ENCODE results near the gene DOCK2. TPM values are rescaled to one million over a fixed set of nuclear protein-coding genes. Genes with fewer than 3 reads are reported as not detected.

The DOCK2 gene
- total RNA-seq, 6 donors from 2014 or later: 46.7 to 150 (median 73.8) TPM

DNA sequence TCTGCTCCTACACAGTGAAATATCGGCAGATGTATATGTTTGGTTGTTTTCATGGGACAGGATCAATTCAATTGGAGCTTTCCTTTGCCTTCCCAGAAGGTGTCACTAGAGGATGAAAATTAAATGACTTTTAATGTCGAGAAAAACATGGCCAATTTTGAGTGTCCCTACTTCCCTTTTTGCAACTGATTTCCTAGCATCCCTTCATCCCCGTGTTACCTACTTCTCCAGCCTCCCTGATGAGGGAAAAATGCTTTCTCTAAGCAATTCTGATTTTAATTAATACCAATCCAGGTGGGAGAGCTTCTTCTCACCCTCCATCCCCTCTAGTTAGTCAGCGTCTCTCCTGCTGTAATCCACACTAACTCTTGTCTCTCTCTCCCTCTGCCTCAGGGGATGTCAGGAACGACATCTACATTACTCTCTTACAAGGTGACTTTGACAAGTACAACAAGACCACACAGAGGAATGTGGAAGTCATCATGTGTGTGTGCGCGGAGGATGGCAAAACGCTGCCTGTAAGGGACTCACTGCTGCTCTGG, 64.9 kb downstream of the DOCK2 start:
- no peak overlapping the region for H3K27ac ChIP-seq
- H3K9me3 ChIP-seq: no peaks in the 10 kb centered on the region
- DNase-seq (no peak), ATAC-seq (ENCODE audit: low FRiP score in 2 of 2) (no peak)
- H3K4me1 ChIP-seq: no peaks in the 10 kb centered on the region
- H3K27me3 ChIP-seq: no peaks in the 10 kb centered on the region
- no peak overlapping the region for H3K4me3 ChIP-seq
- peaks cover 0 to 6% (median 2%) of the 10 kb centered on the region in 4 donors for H3K36me3 ChIP-seq
- 57 to 64% methylated on average over 8 of the region's 8 CpGs for WGBS, 2 donors
- TF ChIP-seq CTCF (IDR thresholded peaks at IDR 0.05) (peak in 3 of 6 experiments; percentile 21 to 31 (median 29)), EP300 (IDR thresholded peaks at IDR 0.05) (no peak), POLR2AphosphoS5 (IDR thresholded peaks at IDR 0.05) (no peak), POLR2A (IDR thresholded peaks at IDR 0.05) (no peak)

- Histone ChIP-seq H3K36me3 (peaks cover 0 to 6% (median 2%) of the 10 kb centered on the region in 4 donors), H3K27ac (no peak overlapping the region), H3K4me3 (no peak overlapping the region), H3K27me3 (no peaks in the 10 kb centered on the region), H3K9me3 (no peaks in the 10 kb centered on the region), H3K4me1 (no peaks in the 10 kb centered on the region)
- 88 to 89% methylated on average over 7 of the region's 7 CpGs for WGBS, 2 donors
- DNase-seq (no peak), ATAC-seq (ENCODE audit: low FRiP score in 2 of 2) (no peak)
- no peak for TF ChIP-seq POLR2A (IDR thresholded peaks at IDR 0.05)
- TF ChIP-seq CTCF (IDR thresholded peaks at IDR 0.05): no peak
- TF ChIP-seq EP300 (IDR thresholded peaks at IDR 0.05): no peak
- no peak for TF ChIP-seq POLR2AphosphoS5 (IDR thresholded peaks at IDR 0.05)
These were observed 65.8 kb downstream of the DOCK2 start for GRCh38 chr5:169702693-169703481.

DNA sequence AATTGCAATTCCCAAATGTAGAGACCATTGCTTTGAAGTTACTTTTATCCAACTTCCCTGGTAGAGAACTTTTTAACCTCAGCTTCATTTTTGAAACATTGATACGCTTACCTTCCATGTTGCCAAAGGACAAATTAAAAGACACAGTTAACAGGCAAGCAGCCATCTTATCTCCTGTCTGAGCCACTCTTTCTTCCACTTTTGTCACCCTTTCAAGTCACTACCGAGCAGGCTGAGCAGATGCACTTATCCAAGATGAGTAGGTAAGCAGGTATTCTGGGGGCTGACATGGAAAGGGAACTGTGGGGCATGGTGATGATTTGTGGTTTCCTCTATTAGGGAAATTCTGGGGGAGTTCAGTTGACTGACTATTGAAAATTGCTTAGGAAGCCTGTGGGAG, 66.7 kb downstream of the DOCK2 start:
- 71 to 75% methylated on average over 2 of the region's 2 CpGs for WGBS, 2 donors
- Histone ChIP-seq H3K9me3 (no peaks in the 10 kb centered on the region), H3K4me1 (no peaks in the 10 kb centered on the region), H3K27me3 (no peaks in the 10 kb centered on the region), H3K36me3 (peaks cover 0 to 4% (median 2%) of the 10 kb centered on the region in 4 donors), H3K4me3 (no peak overlapping the region), H3K27ac (no peak overlapping the region)
- TF ChIP-seq POLR2A (IDR thresholded peaks at IDR 0.05) (no peak), POLR2AphosphoS5 (IDR thresholded peaks at IDR 0.05) (no peak), EP300 (IDR thresholded peaks at IDR 0.05) (no peak), CTCF (IDR thresholded peaks at IDR 0.05) (no peak)
- ATAC-seq (ENCODE audit: low FRiP score in 2 of 2) (no peak), DNase-seq (no peak)

DNA sequence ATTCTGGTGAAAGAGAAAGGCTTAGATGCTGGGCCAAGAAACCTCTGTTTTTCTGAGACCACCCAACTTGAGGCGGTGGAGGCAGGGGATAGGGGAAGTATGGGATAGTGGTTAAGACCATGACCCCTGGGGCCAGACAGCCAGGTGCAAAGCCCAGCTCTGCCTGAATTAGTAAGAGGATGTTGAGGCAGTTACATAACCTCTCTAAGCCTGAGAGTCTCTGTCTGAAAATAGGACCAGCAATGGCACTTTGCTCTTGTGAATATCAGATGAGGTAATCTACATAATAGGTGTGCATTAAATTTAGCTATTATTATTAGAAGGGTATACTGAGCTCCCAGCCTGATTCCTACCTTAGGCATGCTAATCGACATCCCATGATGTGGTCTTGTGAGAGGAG, 68.2 kb downstream of the DOCK2 start:
- DNase-seq: no peak
- no peak overlapping the region for H3K27ac ChIP-seq
- no peaks in the 10 kb centered on the region for H3K27me3 ChIP-seq
- peaks cover 0 to 4% (median 0%) of the 10 kb centered on the region in 4 donors for H3K36me3 ChIP-seq
- no peak overlapping the region for H3K4me3 ChIP-seq
- H3K9me3 ChIP-seq: no peaks in the 10 kb centered on the region
- no peaks in the 10 kb centered on the region for H3K4me1 ChIP-seq
- ATAC-seq (ENCODE audit: low FRiP score in 2 of 2): no peak
- TF ChIP-seq CTCF (IDR thresholded peaks at IDR 0.05): no peak
- TF ChIP-seq EP300 (IDR thresholded peaks at IDR 0.05): no peak
- no peak for TF ChIP-seq POLR2A (IDR thresholded peaks at IDR 0.05)
- no peak for TF ChIP-seq POLR2AphosphoS5 (IDR thresholded peaks at IDR 0.05)
- 96 to 98% methylated on average over 2 of the region's 2 CpGs for WGBS, 2 donors

Measured in upper lobe of left lung (tissue), 6 donors.